Measurements from ENCODE around the gene PRDM16.

DNA sequence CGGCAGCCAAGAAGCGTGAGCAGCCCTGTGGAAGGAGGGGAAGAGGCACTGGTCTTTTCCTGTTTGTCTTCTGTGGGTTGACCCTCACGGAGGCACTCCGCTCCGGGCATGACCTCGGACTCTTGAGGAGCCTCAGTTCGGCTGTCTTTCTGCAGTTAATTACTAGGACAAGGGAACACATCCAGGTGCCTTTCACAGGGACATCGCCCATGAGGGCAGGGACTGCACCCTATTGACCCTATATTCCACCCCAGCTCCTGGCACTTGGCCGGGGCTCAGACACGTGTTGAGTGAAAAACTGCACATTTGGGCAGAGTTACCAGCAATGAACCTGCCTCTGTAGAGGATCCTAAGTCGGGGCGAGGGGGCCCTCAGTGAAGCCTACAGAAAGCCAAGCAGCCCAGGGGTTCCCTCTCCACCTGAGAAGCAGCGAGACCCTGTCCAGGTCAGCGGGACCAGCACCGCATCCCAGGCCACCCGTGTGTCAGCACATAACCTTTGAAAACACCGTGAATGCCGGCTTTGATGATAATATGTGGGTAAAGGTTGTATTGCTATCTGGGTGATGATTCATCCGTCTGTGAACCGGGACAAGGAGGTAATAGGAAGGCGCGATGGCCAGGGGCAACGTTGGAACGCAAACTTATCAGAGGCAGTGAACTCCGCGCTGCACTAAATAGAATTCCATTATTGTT is 224.0 kb downstream of the PRDM16 start:
- TF ChIP-seq, protein P1, sequence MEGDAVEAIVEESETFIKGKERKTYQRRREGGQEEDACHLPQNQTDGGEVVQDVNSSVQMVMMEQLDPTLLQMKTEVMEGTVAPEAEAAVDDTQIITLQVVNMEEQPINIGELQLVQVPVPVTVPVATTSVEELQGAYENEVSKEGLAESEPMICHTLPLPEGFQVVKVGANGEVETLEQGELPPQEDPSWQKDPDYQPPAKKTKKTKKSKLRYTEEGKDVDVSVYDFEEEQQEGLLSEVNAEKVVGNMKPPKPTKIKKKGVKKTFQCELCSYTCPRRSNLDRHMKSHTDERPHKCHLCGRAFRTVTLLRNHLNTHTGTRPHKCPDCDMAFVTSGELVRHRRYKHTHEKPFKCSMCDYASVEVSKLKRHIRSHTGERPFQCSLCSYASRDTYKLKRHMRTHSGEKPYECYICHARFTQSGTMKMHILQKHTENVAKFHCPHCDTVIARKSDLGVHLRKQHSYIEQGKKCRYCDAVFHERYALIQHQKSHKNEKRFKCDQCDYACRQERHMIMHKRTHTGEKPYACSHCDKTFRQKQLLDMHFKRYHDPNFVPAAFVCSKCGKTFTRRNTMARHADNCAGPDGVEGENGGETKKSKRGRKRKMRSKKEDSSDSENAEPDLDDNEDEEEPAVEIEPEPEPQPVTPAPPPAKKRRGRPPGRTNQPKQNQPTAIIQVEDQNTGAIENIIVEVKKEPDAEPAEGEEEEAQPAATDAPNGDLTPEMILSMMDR (IDR thresholded peaks at IDR 0.05), result no peak
- TF ChIP-seq POLR2AphosphoS5 (IDR thresholded peaks at IDR 0.05) (no peak), POLR2A (IDR thresholded peaks at IDR 0.05) (no peak), EP300 (IDR thresholded peaks at IDR 0.05; ENCODE audit: low read depth) (no peak)
